NCI-H1417 (cell line): ENCODE data around the gene TMEM240.
"Not testable (repeated sequence)": the region's sequence is repeated elsewhere in the genome, so short reads cannot be mapped to it uniquely, and the experiment has no call there.

Experiments
- DNase-seq, 3 experiments: peaks; one replicate each; lab custom pipeline; 2025; lab: John Stamatoyannopoulos, UW

TMEM240 gene

GRCh38 chr1:1557688-1558087 is 17.3 kb upstream of the TMEM240 start:
- DNase-seq: not testable (repeated sequence)

DNA sequence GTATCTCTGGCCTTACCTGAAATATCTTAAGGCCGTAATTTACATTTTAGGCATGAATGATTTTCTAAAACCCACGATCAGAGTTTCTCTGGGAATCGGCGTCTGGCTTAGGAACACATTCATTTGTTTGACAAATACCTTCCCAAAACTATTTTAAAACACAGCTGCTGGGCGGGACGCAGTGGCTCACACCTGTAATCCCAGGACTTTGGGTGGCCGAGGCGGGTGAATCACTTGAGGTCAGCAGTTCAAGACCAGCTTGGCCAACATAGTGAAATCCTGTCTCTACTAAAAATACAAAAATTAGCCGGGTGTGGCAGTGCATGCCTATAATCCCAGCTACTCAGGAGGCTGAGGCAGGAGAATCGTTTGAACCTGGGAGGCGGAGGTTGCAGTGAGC is 16.5 kb upstream of the TMEM240 start:
- DNase-seq: not testable (repeated sequence)

DNA sequence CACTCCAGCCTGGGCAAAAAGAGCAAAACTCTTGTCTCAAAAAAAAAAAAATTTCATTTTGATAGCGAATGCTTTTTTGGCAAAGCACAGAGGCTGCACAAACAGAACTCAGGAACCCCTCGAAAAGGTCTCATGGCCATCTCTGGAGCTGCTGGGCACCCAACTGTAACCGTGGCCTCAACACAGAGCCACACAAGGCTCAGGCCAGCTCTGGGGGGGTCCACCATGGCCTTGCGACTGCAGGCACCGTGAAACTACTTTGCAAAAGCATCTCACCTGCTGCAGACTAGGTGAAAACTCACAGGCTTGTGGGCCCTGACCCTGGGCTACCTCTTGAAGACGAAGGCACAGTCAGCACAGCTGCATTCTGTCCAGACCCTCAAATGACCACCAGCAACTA is 16.1 kb upstream of the TMEM240 start:
- DNase-seq: no peak

DNA sequence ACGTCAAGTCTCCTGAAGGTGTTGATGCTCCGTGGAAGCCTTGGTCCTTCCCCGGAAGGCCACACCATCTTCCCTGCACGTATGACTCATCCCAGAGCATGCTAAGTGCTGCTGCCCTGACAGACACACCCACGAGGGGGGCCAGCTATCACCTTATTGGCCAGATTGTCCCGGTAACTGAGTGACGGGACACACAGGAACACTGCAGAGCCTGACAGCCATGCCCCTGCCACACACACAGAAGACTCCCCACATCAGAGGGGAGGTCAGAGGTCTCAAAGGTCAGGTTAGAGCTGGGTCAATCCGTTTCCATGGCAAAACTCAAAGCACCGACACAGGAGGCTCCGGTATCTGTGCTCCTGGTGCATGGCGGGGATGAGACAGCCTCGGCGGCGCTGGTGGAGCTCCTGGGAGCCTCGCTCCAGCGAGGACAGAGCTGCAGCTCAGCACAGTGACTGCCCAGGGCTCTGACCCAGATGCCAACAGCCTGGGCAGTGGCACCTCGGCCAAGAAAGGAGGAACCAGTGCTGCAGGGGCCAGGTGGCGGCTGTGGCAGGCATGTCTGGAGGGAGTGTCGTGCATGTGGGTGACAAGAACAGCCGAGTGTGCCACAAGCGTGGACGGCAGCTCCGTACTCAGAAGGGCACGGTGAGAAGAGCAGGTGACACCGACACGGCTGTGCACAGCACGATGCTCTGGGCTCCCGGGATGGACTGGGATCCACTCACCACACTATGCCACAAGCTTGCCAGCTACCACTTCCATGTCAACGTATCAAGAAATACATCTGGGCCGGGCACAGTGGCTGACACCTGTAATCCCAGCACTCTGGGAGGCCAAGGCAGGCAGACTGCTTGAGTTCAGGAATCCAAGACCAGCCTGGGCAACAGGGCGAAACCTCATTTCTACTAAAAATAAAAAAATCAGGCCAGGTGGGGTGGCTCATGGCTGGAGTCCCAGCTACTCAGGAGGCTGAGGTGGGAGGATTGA is 14.8 kb upstream of the TMEM240 start:
- DNase-seq: no peak

GRCh38 chr1:1554550-1554925 is 14.1 kb upstream of the TMEM240 start:
- DNase-seq: no peak

DNA sequence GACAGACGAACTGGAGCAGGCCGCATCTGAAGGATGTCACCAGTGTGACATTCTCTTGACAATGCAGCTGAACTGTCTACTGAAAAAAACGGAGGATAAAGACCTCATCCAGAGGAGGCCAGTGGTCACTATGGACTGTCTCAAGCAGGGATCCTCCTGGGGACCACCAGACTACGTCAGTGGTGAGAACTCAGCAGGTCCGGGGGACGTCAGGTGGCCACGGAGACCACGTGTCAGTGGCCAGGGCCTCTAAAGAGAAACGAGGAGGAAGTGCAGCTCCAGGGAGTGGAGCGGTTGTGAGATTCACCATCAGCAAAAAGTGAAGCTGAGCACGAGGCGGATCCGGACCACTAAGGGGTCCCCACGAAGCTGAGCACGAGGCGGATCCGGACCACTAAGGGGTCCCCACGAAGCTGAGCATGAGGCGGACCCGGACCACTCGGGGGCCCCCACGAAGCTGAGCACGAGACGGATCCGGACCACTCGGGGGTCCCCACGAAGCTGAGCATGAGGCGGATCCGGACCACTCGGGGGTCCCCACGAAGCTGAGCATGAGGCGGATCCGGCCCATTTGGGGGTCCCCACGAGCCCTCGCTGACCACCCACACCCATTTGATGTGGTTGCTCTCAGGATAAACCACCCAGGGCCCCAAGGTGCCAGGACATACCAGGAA is 13.5 kb upstream of the TMEM240 start:
- no peak for DNase-seq

DNA sequence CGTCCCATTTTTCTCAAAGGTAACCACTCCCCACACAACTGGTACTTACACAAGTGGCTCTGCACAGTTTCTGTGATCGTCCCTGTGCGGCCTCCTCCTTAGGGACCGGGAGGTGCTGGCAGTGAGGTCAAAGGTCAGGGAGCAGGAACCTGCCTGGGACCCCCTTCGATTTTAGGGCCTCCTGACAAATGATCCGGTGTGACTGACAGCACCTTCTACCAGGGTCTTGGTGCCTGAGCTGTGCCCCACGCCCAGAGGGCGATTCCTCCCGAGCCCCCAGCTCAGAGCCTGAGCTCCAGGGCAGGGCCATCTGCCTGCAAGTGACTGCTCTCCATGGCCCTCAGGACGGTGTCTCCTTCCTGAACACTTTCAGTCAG is 11.8 kb upstream of the TMEM240 start:
- DNase-seq: no peak

- DNase-seq: no peak
These were observed 11.3 kb upstream of the TMEM240 start for GRCh38 chr1:1551524-1552262.

DNA sequence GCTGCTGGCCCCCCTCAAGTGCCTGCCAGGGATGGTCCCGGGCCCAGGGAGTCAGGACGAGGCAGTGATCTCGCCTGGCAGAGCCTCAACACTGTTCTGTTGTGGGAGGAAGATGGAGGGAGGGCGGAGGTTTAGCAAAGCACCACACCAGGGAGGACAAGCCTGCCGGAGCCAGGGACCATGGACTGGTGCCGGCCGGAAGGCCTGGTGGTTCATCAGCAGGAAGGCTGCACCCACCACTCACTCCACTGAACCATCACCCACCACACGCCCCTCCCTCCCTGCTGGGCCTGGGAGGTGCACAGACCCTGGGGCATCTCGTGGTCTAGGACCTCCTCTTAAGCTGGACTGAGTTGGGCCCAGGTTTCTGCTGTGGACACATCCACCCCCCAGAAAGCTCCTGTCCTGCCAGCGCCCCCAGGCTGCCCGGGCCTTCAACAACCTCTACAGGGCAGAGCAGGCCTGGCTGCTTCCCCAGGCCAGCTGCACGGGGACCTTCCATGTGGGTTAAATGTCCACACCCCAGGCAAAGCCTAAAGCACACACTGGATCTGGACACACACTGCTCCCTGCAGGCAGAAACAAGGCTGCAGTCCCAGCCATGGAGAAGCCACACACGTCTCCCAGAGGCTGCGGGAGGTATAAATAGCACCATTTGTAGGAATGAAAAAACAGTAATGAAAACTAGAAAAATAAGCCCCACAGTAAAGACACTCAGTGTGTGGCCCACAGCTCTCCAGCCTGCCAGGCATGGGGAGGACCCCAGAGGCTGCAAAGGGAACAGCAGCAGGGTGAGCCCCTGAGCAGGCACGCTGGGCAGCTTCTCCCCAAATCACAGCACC is 10.4 kb upstream of the TMEM240 start:
- DNase-seq: no peak

- DNase-seq: no peak
These were observed 9.7 kb upstream of the TMEM240 start for GRCh38 chr1:1550087-1550486.

GRCh38 chr1:1548591-1548990 is 8.2 kb upstream of the TMEM240 start:
- DNase-seq: no peak

- DNase-seq: no peak
These were observed 7.1 kb upstream of the TMEM240 start for GRCh38 chr1:1547476-1547875.

- DNase-seq: no peak
These were observed 6.6 kb upstream of the TMEM240 start for GRCh38 chr1:1547011-1547410.

GRCh38 chr1:1545946-1546737 is 5.7 kb upstream of the TMEM240 start:
- no peak for DNase-seq

GRCh38 chr1:1544544-1544943 is 4.1 kb upstream of the TMEM240 start:
- no peak for DNase-seq

DNA sequence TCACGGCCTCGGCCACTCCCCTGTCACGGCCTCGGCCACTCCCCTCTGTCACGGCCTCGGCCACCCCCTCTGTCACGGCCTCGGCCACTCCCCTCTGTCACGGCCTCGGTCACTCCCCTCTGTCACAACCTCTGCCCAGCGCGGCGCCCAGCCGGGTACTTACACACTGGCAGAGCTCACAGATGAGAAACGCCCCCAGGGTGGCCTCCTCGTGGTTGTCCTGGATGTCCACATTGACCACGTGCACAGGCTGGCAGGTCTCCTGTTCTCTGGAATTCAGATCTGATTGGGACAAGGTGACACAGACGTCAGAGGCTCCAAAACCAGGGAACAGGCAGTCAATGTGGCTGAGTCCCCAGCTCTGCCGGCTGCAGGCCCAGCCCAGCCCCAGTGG is 3.3 kb upstream of the TMEM240 start:
- no peak for DNase-seq

DNA sequence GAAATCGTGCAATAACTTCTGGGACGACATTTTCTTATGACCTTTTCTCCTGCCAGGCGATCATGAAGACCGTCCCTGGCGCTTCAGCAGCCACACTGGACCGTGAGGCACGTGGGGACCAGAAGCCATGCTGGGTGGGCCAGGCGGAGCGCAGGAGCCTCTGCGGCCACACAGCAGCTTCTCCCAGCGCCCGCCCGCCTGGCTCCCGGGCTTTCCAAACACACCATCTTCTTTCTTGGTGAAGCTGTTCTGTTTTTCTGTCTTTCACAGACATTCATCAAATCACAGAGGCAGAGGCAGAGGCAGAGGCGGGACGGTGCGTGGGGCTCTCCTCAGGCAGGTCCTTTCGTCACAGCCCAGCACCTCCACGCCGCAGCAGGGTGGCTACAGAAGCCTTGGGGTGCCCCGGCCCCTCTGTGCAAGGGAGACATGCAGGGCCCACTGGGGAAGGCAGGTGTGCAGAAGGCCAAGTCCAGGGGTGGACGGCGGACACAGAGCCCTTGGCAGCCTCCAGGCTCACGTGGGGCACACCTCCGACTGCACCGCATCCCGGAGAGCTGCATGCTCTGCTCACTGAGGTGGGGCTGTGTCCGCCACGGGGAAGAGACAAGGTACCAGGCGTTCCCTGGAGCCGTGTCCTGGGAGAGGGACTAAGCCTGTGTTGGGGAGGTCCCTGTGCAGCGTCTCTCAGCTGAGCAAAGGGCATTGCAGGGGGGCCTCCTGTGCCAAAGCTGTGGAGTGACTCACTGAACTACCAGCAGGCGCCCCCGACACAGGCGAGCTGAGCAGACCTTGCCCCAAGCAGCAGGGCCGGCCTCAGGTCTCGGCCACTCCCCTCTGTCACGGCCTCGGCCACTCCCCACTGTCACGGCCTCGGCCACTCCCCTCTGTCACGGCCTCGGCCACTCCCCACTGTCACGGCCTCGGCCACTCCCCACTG is 2.6 kb upstream of the TMEM240 start:
- no peak for DNase-seq

DNA sequence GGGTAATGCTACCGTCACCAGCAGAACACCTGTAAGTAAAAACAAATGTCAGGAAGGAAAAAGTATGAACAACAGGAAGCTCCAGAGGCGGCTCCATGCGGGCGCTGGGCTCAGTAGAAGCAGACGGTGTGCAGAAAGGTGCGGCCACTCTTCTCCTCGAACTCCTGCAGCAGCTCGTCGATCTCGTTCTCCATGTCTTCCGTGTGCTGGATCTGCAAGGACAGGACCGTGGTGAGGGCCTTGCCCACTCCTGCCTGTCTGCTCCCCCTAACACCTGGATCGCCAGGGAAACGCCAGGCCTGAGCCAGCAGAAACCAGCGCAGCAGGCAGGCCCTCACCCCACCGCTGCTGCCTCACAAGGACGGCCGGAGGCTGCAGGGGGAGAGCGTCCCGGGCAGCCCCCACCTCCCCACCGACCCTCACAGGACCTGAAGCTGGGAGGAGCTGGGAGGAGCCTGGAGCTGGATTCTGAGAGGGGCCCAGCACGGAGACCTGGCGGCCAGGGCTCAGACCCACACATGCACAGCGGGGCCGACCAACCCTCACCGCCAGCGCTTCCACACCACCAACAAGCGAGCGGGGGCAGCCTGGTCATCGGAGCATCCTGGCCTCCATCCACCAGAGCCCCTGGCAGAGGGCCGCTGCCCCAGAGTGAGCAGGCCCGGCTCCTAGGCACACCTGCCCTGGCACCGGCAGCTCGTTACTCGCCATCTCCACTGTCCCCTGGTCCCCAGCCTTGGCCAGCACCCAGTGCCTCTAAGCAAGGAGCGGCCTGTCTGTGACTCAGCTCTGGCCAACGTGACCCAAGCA is 1.7 kb upstream of the TMEM240 start:
- DNase-seq: no peak
